Measurements from ENCODE around the gene AFMID. TPM values are rescaled to one million over a fixed set of nuclear protein-coding genes. Genes with fewer than 3 reads are reported as not detected.

Gene AFMID
- total and polyA plus RNA-seq, 9 of the 15 experiments (the other 6 are each of a cell fraction or from before 2014, with no cell fraction given): 62.1 to 188 (median 74.4) TPM

DNA sequence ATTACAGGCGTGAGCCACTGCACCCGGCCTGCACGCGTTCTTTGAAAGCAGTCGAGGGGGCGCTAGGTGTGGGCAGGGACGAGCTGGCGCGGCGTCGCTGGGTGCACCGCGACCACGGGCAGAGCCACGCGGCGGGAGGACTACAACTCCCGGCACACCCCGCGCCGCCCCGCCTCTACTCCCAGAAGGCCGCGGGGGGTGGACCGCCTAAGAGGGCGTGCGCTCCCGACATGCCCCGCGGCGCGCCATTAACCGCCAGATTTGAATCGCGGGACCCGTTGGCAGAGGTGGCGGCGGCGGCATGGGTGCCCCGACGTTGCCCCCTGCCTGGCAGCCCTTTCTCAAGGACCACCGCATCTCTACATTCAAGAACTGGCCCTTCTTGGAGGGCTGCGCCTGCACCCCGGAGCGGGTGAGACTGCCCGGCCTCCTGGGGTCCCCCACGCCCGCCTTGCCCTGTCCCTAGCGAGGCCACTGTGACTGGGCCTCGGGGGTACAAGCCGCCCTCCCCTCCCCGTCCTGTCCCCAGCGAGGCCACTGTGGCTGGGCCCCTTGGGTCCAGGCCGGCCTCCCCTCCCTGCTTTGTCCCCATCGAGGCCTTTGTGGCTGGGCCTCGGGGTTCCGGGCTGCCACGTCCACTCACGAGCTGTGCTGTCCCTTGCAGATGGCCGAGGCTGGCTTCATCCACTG is 27.0 kb downstream of the AFMID start, which contains the start of gene BIRC5 (continued):
- TF ChIP-seq, protein P1, sequence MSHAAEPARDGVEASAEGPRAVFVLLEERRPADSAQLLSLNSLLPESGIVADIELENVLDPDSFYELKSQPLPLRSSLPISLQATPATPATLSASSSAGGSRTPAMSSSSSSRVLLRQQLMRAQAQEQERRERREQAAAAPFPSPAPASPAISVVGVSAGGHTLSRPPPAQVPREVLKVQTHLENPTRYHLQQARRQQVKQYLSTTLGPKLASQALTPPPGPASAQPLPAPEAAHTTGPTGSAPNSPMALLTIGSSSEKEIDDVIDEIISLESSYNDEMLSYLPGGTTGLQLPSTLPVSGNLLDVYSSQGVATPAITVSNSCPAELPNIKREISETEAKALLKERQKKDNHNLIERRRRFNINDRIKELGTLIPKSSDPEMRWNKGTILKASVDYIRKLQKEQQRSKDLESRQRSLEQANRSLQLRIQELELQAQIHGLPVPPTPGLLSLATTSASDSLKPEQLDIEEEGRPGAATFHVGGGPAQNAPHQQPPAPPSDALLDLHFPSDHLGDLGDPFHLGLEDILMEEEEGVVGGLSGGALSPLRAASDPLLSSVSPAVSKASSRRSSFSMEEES (CRISPR knock-in tag; IDR thresholded peaks at IDR 0.05): no peak
- TF ChIP-seq, protein P2, sequence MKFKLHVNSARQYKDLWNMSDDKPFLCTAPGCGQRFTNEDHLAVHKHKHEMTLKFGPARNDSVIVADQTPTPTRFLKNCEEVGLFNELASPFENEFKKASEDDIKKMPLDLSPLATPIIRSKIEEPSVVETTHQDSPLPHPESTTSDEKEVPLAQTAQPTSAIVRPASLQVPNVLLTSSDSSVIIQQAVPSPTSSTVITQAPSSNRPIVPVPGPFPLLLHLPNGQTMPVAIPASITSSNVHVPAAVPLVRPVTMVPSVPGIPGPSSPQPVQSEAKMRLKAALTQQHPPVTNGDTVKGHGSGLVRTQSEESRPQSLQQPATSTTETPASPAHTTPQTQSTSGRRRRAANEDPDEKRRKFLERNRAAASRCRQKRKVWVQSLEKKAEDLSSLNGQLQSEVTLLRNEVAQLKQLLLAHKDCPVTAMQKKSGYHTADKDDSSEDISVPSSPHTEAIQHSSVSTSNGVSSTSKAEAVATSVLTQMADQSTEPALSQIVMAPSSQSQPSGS (CRISPR knock-in tag; IDR thresholded peaks at IDR 0.05): no peak
- TF ChIP-seq FOXJ2 (tag; IDR thresholded peaks at IDR 0.05): no peak
- TF ChIP-seq NEUROD1 (IDR thresholded peaks at IDR 0.05; ENCODE audit: borderline replicate concordance, low read depth, low read length, partially characterized antibody): no peak
- TF ChIP-seq, protein P3, sequence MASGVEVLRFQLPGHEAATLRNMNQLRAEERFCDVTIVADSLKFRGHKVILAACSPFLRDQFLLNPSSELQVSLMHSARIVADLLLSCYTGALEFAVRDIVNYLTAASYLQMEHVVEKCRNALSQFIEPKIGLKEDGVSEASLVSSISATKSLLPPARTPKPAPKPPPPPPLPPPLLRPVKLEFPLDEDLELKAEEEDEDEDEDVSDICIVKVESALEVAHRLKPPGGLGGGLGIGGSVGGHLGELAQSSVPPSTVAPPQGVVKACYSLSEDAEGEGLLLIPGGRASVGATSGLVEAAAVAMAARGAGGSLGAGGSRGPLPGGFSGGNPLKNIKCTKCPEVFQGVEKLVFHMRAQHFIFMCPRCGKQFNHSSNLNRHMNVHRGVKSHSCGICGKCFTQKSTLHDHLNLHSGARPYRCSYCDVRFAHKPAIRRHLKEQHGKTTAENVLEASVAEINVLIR (CRISPR knock-in tag; IDR thresholded peaks at IDR 0.05): no peak
- TF ChIP-seq DNMT1 (IDR thresholded peaks at IDR 0.05): no peak
- TF ChIP-seq, protein P4, sequence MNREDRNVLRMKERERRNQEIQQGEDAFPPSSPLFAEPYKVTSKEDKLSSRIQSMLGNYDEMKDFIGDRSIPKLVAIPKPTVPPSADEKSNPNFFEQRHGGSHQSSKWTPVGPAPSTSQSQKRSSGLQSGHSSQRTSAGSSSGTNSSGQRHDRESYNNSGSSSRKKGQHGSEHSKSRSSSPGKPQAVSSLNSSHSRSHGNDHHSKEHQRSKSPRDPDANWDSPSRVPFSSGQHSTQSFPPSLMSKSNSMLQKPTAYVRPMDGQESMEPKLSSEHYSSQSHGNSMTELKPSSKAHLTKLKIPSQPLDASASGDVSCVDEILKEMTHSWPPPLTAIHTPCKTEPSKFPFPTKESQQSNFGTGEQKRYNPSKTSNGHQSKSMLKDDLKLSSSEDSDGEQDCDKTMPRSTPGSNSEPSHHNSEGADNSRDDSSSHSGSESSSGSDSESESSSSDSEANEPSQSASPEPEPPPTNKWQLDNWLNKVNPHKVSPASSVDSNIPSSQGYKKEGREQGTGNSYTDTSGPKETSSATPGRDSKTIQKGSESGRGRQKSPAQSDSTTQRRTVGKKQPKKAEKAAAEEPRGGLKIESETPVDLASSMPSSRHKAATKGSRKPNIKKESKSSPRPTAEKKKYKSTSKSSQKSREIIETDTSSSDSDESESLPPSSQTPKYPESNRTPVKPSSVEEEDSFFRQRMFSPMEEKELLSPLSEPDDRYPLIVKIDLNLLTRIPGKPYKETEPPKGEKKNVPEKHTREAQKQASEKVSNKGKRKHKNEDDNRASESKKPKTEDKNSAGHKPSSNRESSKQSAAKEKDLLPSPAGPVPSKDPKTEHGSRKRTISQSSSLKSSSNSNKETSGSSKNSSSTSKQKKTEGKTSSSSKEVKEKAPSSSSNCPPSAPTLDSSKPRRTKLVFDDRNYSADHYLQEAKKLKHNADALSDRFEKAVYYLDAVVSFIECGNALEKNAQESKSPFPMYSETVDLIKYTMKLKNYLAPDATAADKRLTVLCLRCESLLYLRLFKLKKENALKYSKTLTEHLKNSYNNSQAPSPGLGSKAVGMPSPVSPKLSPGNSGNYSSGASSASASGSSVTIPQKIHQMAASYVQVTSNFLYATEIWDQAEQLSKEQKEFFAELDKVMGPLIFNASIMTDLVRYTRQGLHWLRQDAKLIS (CRISPR knock-in tag; IDR thresholded peaks at IDR 0.05): peak; percentile 94
- no peak for TF ChIP-seq FOXJ3 (CRISPR knock-in tag; IDR thresholded peaks at IDR 0.05)
- TF ChIP-seq ZNF764 (CRISPR knock-in tag; IDR thresholded peaks at IDR 0.05; ENCODE audit: low read depth): no peak
- TF ChIP-seq GABPA (tag; conservative IDR thresholded peaks at IDR 0.05; ENCODE audit: low read depth): 0 out of 2 replicates have a peak, but pooled peaks have one; percentile 27
- TF ChIP-seq, protein P5, sequence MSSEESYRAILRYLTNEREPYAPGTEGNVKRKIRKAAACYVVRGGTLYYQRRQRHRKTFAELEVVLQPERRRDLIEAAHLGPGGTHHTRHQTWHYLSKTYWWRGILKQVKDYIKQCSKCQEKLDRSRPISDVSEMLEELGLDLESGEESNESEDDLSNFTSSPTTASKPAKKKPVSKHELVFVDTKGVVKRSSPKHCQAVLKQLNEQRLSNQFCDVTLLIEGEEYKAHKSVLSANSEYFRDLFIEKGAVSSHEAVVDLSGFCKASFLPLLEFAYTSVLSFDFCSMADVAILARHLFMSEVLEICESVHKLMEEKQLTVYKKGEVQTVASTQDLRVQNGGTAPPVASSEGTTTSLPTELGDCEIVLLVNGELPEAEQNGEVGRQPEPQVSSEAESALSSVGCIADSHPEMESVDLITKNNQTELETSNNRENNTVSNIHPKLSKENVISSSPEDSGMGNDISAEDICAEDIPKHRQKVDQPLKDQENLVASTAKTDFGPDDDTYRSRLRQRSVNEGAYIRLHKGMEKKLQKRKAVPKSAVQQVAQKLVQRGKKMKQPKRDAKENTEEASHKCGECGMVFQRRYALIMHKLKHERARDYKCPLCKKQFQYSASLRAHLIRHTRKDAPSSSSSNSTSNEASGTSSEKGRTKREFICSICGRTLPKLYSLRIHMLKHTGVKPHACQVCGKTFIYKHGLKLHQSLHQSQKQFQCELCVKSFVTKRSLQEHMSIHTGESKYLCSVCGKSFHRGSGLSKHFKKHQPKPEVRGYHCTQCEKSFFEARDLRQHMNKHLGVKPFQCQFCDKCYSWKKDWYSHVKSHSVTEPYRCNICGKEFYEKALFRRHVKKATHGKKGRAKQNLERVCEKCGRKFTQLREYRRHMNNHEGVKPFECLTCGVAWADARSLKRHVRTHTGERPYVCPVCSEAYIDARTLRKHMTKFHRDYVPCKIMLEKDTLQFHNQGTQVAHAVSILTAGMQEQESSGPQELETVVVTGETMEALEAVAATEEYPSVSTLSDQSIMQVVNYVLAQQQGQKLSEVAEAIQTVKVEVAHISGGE (CRISPR knock-in tag; IDR thresholded peaks at IDR 0.05): peak in 1 of 3 experiments; percentile 64; a peak in 1 of 6 replicates
- peak; percentile 75; the same call in 1 of the 2 replicates for TF ChIP-seq HDAC2 (IDR thresholded peaks at IDR 0.05)
- TF ChIP-seq BCOR (IDR thresholded peaks at IDR 0.05): no peak
- TF ChIP-seq KDM4B (IDR thresholded peaks at IDR 0.05; ENCODE audit: borderline replicate concordance in 2 of 2, low read depth in 1 of 2): no peak
- TF ChIP-seq TCF7L2 (IDR thresholded peaks at IDR 0.05; ENCODE audit: low read depth, low read length): no peak
